H54 (cell line): ENCODE measurements around the gene SUSD3.

Experiments
- DNase-seq: peaks from one replicate; pipeline ENCODE4 v3.0.0; 2011; ENCODE audit warnings: low spot score, mixed read lengths; ENCODE audit not compliant: insufficient read length
- FAIRE-seq: peaks from 3 replicates; lab custom pipeline; 2011; peaks lifted over from hg19 to GRCh38; lab: Jason Lieb, UNC
- POLR2A ChIP-seq: IDR thresholded peaks from 2 replicates; pipeline ENCODE4 v1.6.1; 2011; ENCODE audit warnings: low read depth, mild to moderate bottlenecking, low read length

Gene SUSD3

DNA sequence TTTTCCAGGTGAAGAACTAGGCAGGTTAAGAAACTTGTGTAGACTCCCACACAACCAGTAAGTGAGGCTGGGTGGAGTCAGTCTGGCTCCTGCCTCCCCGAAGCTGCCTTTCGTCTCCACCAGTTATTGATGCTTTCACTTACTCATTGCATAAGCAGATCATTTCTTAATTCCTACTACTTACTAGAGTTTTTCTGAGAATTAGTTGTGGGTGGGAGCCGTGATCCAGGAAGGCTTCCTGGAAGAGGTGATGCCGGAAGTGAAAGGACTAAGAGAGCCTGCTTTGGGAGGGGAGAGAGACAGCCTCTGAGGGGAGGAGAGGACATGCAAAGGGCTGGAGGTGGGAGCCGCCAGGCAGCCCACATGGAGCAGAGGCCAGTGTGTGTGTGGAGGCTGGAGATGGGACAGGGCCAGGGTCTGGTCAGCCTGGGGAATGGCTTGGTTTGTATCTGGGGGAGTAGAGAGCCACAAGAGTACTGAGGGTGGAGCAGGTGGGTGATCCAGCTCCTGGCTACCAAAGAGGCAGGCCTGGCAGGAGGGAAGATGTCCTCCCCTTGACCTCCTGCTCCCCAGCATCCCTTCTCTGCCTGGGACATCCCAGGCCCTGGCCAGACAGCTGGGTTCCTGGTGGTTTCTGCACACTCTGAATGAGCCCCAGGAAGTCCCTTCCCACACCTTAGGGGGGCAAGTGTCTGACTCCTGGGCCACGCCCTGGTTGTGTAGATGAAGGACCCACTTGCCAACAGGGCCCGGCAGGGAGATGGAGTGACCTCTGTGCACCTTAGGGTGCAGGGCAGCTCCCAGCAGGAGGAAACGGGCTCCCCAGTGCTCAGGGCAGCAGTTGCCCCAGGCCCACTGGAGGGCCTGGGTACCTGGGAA, 25.3 kb downstream of the SUSD3 start:
- no peak for TF ChIP-seq POLR2A
- FAIRE-seq (no peak), DNase-seq (no peak)

DNA sequence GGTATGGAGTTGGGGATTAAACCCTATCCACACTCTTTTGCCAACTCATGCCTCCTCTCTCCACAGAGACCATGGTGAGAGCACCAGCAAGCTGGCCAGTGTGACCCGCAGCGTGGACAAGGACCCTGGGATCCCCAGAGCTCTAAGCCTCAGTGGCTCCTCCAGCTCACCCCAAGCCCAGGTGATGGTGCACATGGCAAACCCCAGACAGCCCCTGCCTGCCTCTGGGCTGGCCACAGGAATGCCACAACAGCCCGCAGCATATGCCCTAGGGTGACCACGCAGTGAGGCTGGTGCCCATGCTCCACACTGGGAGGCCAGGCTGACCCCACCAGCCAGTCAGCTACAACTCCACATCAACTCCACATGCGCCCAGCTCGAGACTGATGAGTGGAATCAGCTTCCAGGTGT, 26.0 kb downstream of the SUSD3 start:
- DNase-seq (no peak), FAIRE-seq (no peak)
- no peak for TF ChIP-seq POLR2A

DNA sequence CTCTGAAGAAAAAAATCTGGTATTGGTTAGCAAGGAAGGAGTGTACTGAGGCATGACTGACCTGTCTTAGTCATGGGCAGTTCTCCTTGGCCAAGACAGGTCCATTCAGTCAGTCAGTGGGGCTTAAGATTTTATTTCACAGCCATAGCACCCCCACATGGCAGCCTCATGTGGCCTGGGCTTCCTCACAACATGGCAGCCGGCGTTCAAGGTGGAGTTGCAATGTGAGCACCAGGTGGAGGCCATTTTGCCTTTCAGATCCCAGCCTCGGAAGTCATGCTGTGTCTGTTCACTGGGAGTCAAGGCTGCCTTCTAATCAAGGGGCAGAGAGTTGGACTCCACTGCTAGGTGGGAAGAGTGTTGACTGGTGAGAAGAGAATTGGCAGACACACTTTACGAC, 27.2 kb downstream of the SUSD3 start:
- no peak for TF ChIP-seq POLR2A
- DNase-seq = no peak
- FAIRE-seq = no peak

DNA sequence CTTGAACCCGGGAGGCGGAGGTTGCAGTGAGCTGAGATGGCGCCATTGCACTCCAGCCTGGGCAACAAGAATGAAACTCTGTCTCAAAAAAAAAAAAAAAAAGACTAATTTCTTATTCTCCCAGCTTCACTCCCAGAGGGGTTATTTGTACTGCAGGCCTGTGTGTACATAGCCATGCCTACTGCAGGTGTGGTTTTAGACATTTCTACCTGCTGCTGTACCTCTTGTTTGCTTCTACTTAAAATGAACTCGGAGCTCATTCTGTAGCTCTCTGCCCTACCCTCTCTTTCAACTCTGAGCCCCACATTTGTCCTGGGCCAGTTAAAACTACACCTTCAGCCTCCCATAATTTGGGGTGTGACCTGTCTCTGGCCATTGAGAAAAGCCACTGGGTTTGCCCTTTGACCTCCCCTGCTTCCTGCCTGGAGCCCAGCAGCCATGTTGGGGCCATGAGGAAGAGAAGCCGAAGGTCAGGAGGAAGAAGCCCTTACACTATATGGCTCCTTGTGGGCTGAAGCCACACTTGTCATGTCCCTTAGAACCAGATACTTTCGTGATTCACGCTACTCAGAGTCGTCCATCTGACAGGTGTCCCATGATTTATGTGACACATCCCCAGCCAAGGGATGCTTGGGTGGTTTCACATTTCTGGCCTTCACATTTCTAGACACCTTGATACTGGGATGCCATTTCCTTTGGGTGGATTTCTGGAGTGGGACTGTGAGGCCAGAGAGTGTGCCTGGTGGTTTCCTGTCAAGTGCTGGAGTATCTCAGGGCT, 28.1 kb downstream of the SUSD3 start:
- FAIRE-seq (no peak), DNase-seq (no peak)
- no peak for TF ChIP-seq POLR2A

DNA sequence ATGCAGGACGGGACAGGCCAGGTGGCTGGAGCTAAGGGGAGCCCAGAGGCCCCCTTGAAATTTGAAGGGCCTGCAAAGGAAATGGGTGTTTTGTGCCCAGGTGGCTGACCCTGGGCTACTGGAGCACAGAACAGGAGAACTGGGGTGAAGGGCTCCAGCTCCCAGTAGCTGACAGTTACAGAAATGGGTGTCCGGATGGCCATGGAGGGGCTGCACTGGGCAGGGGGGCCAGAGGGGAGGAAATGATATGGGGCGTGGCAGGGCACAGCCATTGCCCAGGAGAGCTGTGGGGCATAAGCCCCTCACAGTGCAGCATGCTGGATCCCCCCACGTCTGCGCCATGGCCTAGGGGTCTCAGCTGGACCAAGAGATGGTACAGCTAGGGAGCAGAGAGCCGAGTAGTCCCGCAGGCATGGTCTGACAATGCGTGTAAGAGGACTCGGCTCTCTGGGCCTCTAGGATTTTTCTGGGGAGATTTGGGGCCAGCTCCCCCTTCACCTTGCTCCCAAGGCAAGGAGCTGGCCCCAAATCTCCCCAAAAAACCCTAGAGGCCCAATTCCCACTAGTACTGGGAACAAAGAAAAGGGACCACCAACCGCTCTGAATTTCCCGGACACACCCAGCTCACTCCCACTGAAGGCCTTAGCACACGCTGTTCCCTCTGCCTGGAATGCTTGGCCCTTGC, 29.6 kb downstream of the SUSD3 start:
- DNase-seq (no peak), FAIRE-seq (no peak)
- TF ChIP-seq POLR2A = no peak

DNA sequence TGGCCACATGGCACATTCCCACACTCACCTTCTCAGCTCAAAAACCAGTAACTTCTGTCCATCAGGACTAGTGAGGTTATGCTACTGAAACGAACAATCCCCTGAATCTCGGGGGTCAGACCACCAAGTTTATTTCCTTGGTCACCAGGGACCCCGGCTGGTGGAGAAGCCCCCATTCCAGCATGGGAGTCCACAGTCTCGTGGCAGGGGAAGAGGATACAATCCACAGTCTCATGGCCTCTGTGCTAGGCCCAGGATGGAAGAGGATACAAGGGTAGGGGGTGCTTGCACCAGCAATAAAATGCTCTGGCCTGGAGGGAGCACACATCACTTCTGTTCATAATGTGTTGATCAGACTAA, 30.1 kb downstream of the SUSD3 start:
- FAIRE-seq = no peak
- no peak for TF ChIP-seq POLR2A
- no peak for DNase-seq

DNA sequence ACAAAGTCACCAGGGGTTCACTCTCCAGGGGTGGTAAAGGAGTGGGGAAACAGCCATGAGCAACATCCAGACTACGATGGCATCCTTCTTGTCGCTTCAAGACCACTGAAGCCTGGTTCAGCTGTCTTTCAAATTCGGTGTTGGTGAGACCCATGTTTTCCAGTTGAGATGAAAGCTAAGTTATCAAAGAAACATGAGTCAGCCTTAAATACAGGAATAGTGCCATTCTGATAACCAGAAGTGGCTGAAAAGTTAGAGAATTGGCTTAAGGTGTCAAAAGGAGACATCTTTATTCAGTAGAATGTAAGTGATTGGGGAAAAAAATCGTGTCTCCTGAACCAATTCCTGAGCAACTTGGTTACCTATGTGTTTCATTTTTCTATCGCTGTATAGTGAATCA, 30.5 kb downstream of the SUSD3 start:
- no peak for TF ChIP-seq POLR2A
- FAIRE-seq (no peak), DNase-seq (no peak)

DNA sequence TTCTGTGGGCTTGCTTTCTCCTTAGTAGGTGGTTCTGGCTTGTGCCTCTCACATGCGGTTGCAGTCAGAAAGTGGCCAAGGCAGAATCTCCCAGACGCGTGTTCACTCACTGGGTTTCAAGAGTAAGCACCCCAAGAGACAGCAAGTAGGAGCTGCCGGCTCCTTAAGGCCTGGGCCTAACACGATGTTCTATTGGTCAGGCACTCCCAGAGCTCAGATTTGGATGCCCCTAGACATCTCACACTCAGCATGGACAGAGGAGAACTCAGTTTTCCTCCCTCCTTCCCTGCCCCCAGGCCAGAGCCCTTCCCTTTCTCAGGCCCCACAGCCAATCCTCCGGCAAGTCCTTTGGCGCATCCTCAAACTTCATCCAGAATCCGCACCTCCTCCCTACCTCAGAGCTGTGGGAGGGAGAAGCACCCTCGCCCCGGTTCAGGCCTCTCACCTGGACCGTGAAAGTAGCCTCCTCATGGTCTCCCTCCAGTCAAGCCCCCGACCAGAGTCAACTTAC, 31.0 kb downstream of the SUSD3 start:
- TF ChIP-seq POLR2A = no peak
- DNase-seq (no peak), FAIRE-seq (no peak)

DNA sequence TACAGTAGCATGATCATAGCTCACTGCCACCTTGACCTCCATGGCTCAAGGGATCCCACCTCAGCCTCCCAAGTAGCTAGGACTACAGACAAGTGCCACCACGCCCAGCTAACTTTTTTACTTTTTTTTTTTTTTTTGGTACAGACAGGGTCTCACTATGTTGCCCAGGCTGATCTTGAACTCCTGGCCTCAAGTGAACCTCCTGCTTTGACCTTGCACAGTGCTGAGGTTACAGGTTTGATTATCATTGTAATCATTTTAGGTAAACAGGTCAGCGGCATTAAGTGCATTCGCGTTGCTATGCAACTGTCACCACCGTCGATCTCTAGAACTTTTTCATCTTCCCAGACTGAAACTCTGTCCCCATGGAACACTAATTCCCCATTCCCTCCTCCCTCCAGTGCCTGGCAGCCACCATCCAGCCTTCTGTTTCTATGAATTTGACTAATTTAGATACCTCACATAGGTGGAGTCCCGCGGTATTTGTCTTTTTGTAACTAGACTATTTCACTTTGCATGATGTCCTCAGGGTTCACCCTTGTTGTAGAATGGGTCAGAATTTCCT, 31.7 kb downstream of the SUSD3 start:
- TF ChIP-seq POLR2A = no peak
- no peak for FAIRE-seq
- no peak for DNase-seq

DNA sequence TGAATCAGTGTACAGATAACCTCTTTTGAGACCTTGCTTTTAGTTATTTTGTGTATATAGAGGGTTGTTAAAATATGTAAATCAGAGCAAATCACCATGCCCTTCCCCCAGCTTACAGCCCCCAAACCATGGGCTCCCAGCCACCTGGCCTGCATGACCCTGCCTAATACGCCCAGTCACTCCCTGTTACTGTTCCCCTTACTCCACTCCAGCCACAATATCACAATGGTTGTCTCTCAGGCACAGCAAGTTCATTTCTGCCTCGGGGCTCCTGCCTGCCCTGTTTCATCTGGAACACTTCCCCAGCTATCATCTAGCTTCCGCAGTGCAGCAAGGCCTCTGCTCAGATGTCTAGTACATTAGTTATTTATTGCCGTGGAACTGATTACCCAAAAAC, 32.6 kb downstream of the SUSD3 start:
- DNase-seq (no peak), FAIRE-seq (no peak)
- TF ChIP-seq POLR2A = no peak

DNA sequence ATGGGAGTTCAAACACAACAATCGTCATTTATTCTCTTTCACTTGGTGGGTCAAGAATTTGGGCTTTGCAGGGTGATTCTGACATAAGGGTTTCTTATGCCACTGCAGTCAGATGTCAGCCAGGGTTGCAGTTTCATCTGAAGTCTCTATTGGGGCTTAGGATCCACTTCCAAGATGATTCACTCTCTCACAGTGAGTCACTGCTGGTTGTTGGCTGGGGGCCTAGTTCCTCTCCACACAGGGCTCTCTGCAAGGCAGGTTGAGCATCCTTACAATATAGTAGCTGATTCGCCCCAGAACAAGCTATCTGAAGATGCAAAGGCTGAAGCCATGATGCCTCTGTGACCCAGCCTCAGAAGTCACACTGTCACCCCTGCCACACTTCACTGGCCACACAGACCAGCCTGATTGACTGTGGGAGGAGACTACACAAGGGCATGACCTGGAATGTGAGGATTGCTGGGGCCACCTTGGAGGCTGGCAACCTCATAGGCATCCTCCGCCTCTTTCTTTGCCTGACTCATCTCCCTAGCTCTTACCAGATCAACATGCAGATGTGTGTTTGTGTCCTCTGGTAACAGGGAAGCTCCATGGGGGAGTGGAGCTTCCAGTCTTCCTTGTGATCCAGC, 33.1 kb downstream of the SUSD3 start:
- FAIRE-seq (no peak), DNase-seq (no peak)
- TF ChIP-seq POLR2A = no peak

DNA sequence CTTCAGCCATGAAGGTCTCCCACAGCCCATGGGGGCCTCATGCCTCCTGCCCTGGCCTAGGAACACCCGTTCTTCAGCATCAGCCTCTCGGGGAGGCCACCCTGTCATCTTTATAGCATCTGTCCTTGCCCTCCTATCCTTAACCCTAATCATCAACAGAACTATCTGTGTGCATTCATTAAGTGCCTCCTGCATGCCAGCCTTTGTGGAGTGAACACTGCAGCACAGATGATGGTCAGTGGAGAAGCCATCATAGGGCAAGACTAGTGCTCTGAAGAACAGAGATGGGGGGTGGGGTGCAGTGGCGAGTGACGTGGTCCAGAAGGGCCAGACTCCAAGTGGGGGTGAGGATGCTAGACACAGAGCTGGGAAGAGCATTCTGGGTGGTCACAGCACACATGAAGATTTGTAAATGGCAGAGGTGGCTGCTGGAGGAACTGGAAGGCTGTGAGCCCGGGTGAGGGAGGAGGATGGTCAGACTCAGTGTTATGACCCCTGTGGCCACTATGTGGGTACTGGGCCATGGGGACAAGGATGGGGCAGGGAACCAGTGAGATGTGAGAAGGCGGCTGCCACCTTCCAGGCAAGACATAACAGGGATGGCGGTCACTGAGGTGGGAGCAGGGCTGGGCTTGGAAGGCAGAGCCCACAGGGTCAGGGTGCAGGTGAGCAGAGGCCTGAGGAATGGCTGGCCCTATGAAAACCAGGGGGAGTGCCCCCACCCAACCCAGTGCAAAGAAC, 33.9 kb downstream of the SUSD3 start:
- no peak for FAIRE-seq
- DNase-seq = no peak
- TF ChIP-seq POLR2A = no peak
